ENCODE measurements around the gene PRKD3.
"Not testable (repeated sequence)": the region's sequence is repeated elsewhere in the genome, so short reads cannot be mapped to it uniquely, and the experiment has no call there.

DNA sequence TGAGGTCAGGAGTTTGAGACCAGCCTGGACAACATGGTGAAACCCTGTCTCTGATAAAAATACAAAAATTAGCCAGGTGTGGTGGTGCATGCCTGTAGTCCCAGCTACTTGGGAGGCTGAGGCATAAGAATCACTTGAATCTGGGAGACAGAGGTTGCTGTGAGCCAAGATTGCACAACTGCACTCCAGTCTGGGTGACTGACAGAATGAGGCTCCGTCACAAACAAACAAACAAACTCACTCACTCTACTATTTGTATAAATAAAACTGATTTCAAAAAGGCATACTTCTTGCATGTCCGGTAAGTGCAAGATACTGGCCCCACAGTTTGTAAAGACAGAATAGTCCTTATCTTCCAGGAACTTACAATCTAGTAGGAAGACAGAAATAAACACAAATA lies 29.8 kb downstream of the PRKD3 start:
- not testable (repeated sequence) for TF ChIP-seq POLR2A (IDR thresholded peaks at IDR 0.05); POLR2AphosphoS5 (IDR thresholded peaks at IDR 0.05; ENCODE audit: insufficient read depth in 1 of 2, low read depth in 1 of 2); CTCF (IDR thresholded peaks at IDR 0.05)

Data from vagina (tissue), 2 donors.